ENCODE data around the gene STAT4.
"Not testable (repeated sequence)": the region's sequence is repeated elsewhere in the genome, so short reads cannot be mapped to it uniquely, and the experiment has no call there.

STAT4 gene

GRCh38 chr2:191013932-191014652, 136.7 kb downstream of the STAT4 start, which contains the start of gene STAT1:
STAT1 (minus strand) TSS chr2:191014171; CDS start chr2:191010003, 4,168 bp downstream.
- DNase-seq (ENCODE audit: low spot score): peak; percentile 97

GRCh38 chr2:191013682-191013931, 137.2 kb downstream of the STAT4 start:
- DNase-seq (ENCODE audit: low spot score): no peak

GRCh38 chr2:191012845-191013681, 137.7 kb downstream of the STAT4 start:
- DNase-seq (ENCODE audit: low spot score): no peak

- DNase-seq (ENCODE audit: low spot score): no peak
Measured at GRCh38 chr2:191012346-191012745, 138.4 kb downstream of the STAT4 start.

GRCh38 chr2:191010887-191011885, 139.6 kb downstream of the STAT4 start:
- no peak for DNase-seq (ENCODE audit: low spot score)

- DNase-seq (ENCODE audit: low spot score): no peak
Measured at GRCh38 chr2:191009541-191010374, 141.0 kb downstream of the STAT4 start.

- no peak for DNase-seq (ENCODE audit: low spot score)
Measured at GRCh38 chr2:191008286-191008685, 142.5 kb downstream of the STAT4 start.

- no peak for DNase-seq (ENCODE audit: low spot score)
Measured at GRCh38 chr2:191006997-191007783, 143.6 kb downstream of the STAT4 start.

GRCh38 chr2:191006297-191006696, 144.5 kb downstream of the STAT4 start:
- DNase-seq (ENCODE audit: low spot score): no peak

GRCh38 chr2:191003405-191004309, 147.1 kb downstream of the STAT4 start:
- no peak for DNase-seq (ENCODE audit: low spot score)

- no peak for DNase-seq (ENCODE audit: low spot score)
Measured at GRCh38 chr2:191001624-191002023, 149.2 kb downstream of the STAT4 start.

- no peak for DNase-seq (ENCODE audit: low spot score)
Measured at GRCh38 chr2:191001032-191001431, 149.8 kb downstream of the STAT4 start.

- no peak for DNase-seq (ENCODE audit: low spot score)
Measured at GRCh38 chr2:190999949-191000665, 150.7 kb downstream of the STAT4 start.

GRCh38 chr2:190999058-190999457, 151.7 kb downstream of the STAT4 start:
- no peak for DNase-seq (ENCODE audit: low spot score)

GRCh38 chr2:190997526-190998113, 153.2 kb downstream of the STAT4 start:
- no peak for DNase-seq (ENCODE audit: low spot score)

GRCh38 chr2:190996947-190997346, 153.8 kb downstream of the STAT4 start:
- DNase-seq (ENCODE audit: low spot score): no peak

GRCh38 chr2:190996338-190996946, 154.4 kb downstream of the STAT4 start:
- DNase-seq (ENCODE audit: low spot score): peak; percentile 60

- DNase-seq (ENCODE audit: low spot score): not testable (repeated sequence)
Measured at GRCh38 chr2:190995315-190995714, 155.5 kb downstream of the STAT4 start.
